PC-3 (cell line): ENCODE measurements around the gene CRTC3.
"Not testable (repeated sequence)": the region's sequence is repeated elsewhere in the genome, so short reads cannot be mapped to it uniquely, and the experiment has no call there.

ENCODE experiments used
- EZH2phosphoT487 ChIP-seq: fragments of 300-600 bp; sonication (generic); IDR thresholded peaks from 2 replicates; pipeline ENCODE4 v1.6.1; 2018; ENCODE audit warnings: mild to moderate bottlenecking, antibody characterized with exemption, low read length, borderline replicate concordance
- TF ChIP-seq, protein P1 (sequence below): fragments of 300-600 bp; sonication (generic); conservative IDR thresholded peaks from 2 replicates; pipeline ENCODE4 v1.5.1; 2017; ENCODE audit warnings: antibody characterized with exemption, low read depth, mild to moderate bottlenecking, low read length

DNA sequence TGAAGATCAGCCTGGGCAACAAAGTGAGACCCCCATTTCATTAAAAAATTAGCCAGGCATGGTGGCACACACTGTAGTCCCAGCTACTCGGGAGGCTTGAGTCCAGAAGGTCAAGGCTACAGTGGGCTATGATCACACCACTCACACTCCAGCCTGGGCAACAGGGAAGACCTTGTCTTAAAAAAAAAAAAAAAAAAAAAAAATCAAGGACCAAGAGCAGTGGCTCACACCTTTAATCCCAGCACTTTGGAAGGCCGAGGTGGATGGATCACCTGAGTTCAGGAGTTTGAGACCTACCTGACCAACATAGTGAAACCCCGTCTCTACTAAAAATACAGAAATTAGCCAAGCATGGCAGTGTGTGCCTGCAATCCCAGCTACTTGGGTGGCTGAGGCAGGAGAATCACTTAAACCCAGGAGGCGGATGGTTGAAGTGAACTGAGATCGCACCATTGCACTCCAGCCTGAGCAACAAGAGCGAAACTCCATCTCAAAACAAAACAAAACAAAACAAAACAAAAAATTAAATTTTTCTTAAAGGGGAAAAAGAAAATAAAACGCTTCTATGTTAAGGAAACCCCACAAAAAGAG, 138.1 kb downstream of the CRTC3 start:
- TF ChIP-seq, protein P1, sequence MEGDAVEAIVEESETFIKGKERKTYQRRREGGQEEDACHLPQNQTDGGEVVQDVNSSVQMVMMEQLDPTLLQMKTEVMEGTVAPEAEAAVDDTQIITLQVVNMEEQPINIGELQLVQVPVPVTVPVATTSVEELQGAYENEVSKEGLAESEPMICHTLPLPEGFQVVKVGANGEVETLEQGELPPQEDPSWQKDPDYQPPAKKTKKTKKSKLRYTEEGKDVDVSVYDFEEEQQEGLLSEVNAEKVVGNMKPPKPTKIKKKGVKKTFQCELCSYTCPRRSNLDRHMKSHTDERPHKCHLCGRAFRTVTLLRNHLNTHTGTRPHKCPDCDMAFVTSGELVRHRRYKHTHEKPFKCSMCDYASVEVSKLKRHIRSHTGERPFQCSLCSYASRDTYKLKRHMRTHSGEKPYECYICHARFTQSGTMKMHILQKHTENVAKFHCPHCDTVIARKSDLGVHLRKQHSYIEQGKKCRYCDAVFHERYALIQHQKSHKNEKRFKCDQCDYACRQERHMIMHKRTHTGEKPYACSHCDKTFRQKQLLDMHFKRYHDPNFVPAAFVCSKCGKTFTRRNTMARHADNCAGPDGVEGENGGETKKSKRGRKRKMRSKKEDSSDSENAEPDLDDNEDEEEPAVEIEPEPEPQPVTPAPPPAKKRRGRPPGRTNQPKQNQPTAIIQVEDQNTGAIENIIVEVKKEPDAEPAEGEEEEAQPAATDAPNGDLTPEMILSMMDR, result not testable (repeated sequence)
- not testable (repeated sequence) for TF ChIP-seq EZH2phosphoT487
